ENCODE results near the gene CCL13.

- TF ChIP-seq SMC3 (IDR thresholded peaks at IDR 0.05) (no peak), KDM1A (IDR thresholded peaks at IDR 0.05; ENCODE audit: low read depth) (no peak), CTCF (IDR thresholded peaks at IDR 0.05) (no peak), HDAC2 (IDR thresholded peaks at IDR 0.05) (no peak), POLR2A (IDR thresholded peaks at IDR 0.05; ENCODE audit: low read length) (no peak), RAD21 (conservative IDR thresholded peaks at IDR 0.05 in 1 of 2, IDR thresholded peaks at IDR 0.05 in 1 of 2) (no peak), ZSCAN20 (CRISPR knock-in tag; IDR thresholded peaks at IDR 0.05) (no peak), RCOR1 (IDR thresholded peaks at IDR 0.05; ENCODE audit: low read depth, low read length) (no peak), ESRRA (IDR thresholded peaks at IDR 0.05; ENCODE audit: borderline replicate concordance, low read length) (no peak), BCL3 (IDR thresholded peaks at IDR 0.05) (no peak), RFX5 (IDR thresholded peaks at IDR 0.05) (no peak), ZNF302 (CRISPR knock-in tag; IDR thresholded peaks at IDR 0.05) (no peak)
Measured at GRCh38 chr17:34370997-34371395, 14.7 kb downstream of the CCL13 start.
